Stimulated activated CD8-positive, alpha-beta memory T cell treated with anti-CD3 and anti-CD28 coated beads, Interleukin-15, amount 100 ng/mL, for 1 hour (primary cell): Measurements from ENCODE around the gene ELANE.
"Not testable (repeated sequence)": the region's sequence is repeated elsewhere in the genome, so short reads cannot be mapped to it uniquely, and the experiment has no call there.

Experiments
- DNase-seq: peaks from one replicate; pipeline ENCODE4 v3.0.0-alpha.2; 2020; ENCODE audit warnings: low read depth

ELANE gene

GRCh38 chr19:862581-863314 is 10.6 kb downstream of the ELANE start:
- DNase-seq, result peak; percentile 63

- no peak for DNase-seq
These were observed 11.2 kb downstream of the ELANE start for GRCh38 chr19:863315-863620.

- DNase-seq, result no peak
These were observed 14.7 kb downstream of the ELANE start for GRCh38 chr19:866769-867300.

- no peak for DNase-seq
These were observed 15.2 kb downstream of the ELANE start for GRCh38 chr19:867301-867793.

GRCh38 chr19:867855-868457 is 15.9 kb downstream of the ELANE start:
- no peak for DNase-seq

- no peak for DNase-seq
These were observed 16.5 kb downstream of the ELANE start for GRCh38 chr19:868458-869244.

- DNase-seq, result no peak
These were observed 17.4 kb downstream of the ELANE start for GRCh38 chr19:869245-870177.

GRCh38 chr19:870314-870713 is 18.2 kb downstream of the ELANE start:
- no peak for DNase-seq

GRCh38 chr19:870963-871401 is 18.9 kb downstream of the ELANE start:
- no peak for DNase-seq

- DNase-seq, result no peak
These were observed 19.6 kb downstream of the ELANE start for GRCh38 chr19:871446-872265.

- DNase-seq, result peak; percentile 63
These were observed 20.3 kb downstream of the ELANE start for GRCh38 chr19:872266-872951.

GRCh38 chr19:873084-873483 is 21.0 kb downstream of the ELANE start:
- DNase-seq, result peak; percentile 47

GRCh38 chr19:873561-874041 is 21.5 kb downstream of the ELANE start:
- DNase-seq, result no peak

- no peak for DNase-seq
These were observed 23.3 kb downstream of the ELANE start for GRCh38 chr19:875265-875879.

- DNase-seq, result no peak
These were observed 24.0 kb downstream of the ELANE start for GRCh38 chr19:876089-876488.

- no peak for DNase-seq
These were observed 24.7 kb downstream of the ELANE start for GRCh38 chr19:876780-877314.

GRCh38 chr19:877992-878660 is 26.0 kb downstream of the ELANE start:
- DNase-seq, result not testable (repeated sequence)

GRCh38 chr19:878751-879561 is 26.9 kb downstream of the ELANE start:
- not testable (repeated sequence) for DNase-seq
